Endothelial cell of umbilical vein (primary cell): ENCODE results near the gene CBLIF. TPM values are rescaled to one million over a fixed set of nuclear protein-coding genes. Genes with fewer than 3 reads are reported as not detected.
A peak's percentile ranks its signal among the peaks of the same experiment; 100 is the strongest.

Source experiments
- BruUV-seq: library from RNA; stranded (reverse); fragments of 400-500 nt; replicated peaks from 2 replicates; lab custom pipeline; 2021; lab: Mats Ljungman, UMichigan
- CTCF ChIA-PET: fragments of 300-600, 350-600 bp; sonication (Branson Sonifier 250); formaldehyde crosslinking; loops from one replicate; lab custom pipeline; 2021; ENCODE audit warnings: antibody characterized with exemption, inconsistent platforms; lab: Charles Lee
- POLR2A ChIA-PET: fragments of 300-600, 350-600 bp; sonication (Branson Sonifier 250); formaldehyde crosslinking; loops from one replicate; lab custom pipeline; 2021; ENCODE audit warnings: antibody characterized with exemption, inconsistent platforms; lab: Charles Lee
- DNase-seq: peaks from one replicate; pipeline ENCODE4 v3.0.0-alpha.2; 2011; ENCODE audit warnings: low read depth, low spot score
- FAIRE-seq: peaks from 2 replicates; lab custom pipeline; 2011; peaks lifted over from hg19 to GRCh38; lab: Jason Lieb, UNC
- H2AFZ ChIP-seq: 2 replicates; pipeline ENCODE4 v1.6.0; 2012; ENCODE audit warnings: low read depth, low read length, control low read depth, inconsistent platforms
- H3K27ac ChIP-seq: 2 replicates; pipeline ENCODE4 v1.5.1; 2011; ENCODE audit warnings: low read depth, mild to moderate bottlenecking, control low read depth, low read length, moderate library complexity; ENCODE audit not compliant: insufficient read depth
- H3K27me3 ChIP-seq, 2 experiments: 2 replicates each; pipeline versions ENCODE4 v1.6.0 to v1.6.1; 2011; ENCODE audit warnings: low read length in 2 of 2, mixed read lengths in 1 of 2; ENCODE audit not compliant: control insufficient read depth in 2 of 2, insufficient read depth in 2 of 2
- H3K36me3 ChIP-seq, 2 experiments: 2 replicates in 1 of 2; 3 replicates in 1 of 2; pipeline ENCODE4 v1.5.1; 2011; ENCODE audit warnings: low read length in 2 of 2, mild to moderate bottlenecking in 1 of 2, moderate library complexity in 1 of 2; ENCODE audit not compliant: control insufficient read depth in 2 of 2, insufficient read depth in 2 of 2; ENCODE audit errors: extremely low read depth in 1 of 2
- H3K4me1 ChIP-seq: 3 replicates; pipeline ENCODE4 v1.5.1; 2011; ENCODE audit warnings: mild to moderate bottlenecking, low read length; ENCODE audit not compliant: control insufficient read depth, insufficient read depth; ENCODE audit errors: extremely low read depth
- H3K4me2 ChIP-seq: 2 replicates; pipeline ENCODE4 v1.6.1; 2011; ENCODE audit warnings: low read length, control low read depth, mixed read lengths; ENCODE audit not compliant: insufficient read depth
- H3K4me3 ChIP-seq, 3 experiments: fragments of 200-600 bp in 1 of 3; sonication (generic), shearing (Covaris generic) in 1 of 3; replicated peaks in 1 of 3; 2 replicates each; pipeline ENCODE4 v1.5.1; 2011 to 2016; ENCODE audit warnings: control low read depth in 3 of 3, low read length in 3 of 3, mild to moderate bottlenecking in 2 of 3, inconsistent platforms in 1 of 3, low read depth in 1 of 3, moderate library complexity in 1 of 3; ENCODE audit not compliant: insufficient read depth in 1 of 3
- H3K79me2 ChIP-seq: 2 replicates; pipeline ENCODE4 v1.6.0; 2012; ENCODE audit warnings: low read length, inconsistent platforms; ENCODE audit not compliant: control insufficient read depth, insufficient read depth
- H3K9ac ChIP-seq: replicated peaks from 2 replicates; pipeline ENCODE3; 2011; ENCODE audit warnings: low read length, control low read depth; ENCODE audit not compliant: insufficient read depth; ENCODE audit errors: extremely low read depth
- H3K9me1 ChIP-seq: replicated peaks from 3 replicates; pipeline ENCODE4 v1.6.0; 2011; ENCODE audit warnings: mild to moderate bottlenecking, low read length; ENCODE audit not compliant: control insufficient read depth, insufficient read depth; ENCODE audit errors: extremely low read depth
- H3K9me3 ChIP-seq: replicated peaks from 2 replicates; pipeline ENCODE4 v1.5.1; 2012; ENCODE audit warnings: low read length, inconsistent platforms; ENCODE audit not compliant: control insufficient read depth, insufficient read depth
- H4K20me1 ChIP-seq: replicated peaks from 2 replicates; pipeline ENCODE3; 2011; ENCODE audit warnings: mild to moderate bottlenecking, low read length; ENCODE audit not compliant: control insufficient read depth, insufficient read depth; ENCODE audit errors: extremely low read depth
- CTCF ChIP-seq, 2 donors: IDR thresholded peaks; 1 replicate in 1 of 2; 2 replicates in 1 of 2; pipeline ENCODE4 v1.5.1; 2011; ENCODE audit warnings: low read length in 2 of 2, mild to moderate bottlenecking in 2 of 2, moderate library complexity in 2 of 2, control low read depth in 1 of 2, inconsistent platforms in 1 of 2, low read depth in 1 of 2; ENCODE audit not compliant: insufficient read depth in 1 of 2; ENCODE audit errors: extremely low read depth in 1 of 2
- EZH2 ChIP-seq: IDR thresholded peaks from 2 replicates; pipeline ENCODE4 v1.6.1; 2012; ENCODE audit warnings: borderline replicate concordance, low read depth, mild to moderate bottlenecking, moderate library complexity, low read length, inconsistent platforms; ENCODE audit not compliant: severe bottlenecking
- FOS ChIP-seq: IDR thresholded peaks from 2 replicates; pipeline ENCODE4 v1.6.1; 2011; ENCODE audit warnings: mild to moderate bottlenecking, low read length, moderate library complexity, borderline replicate concordance; ENCODE audit not compliant: insufficient read depth
- GATA2 ChIP-seq: IDR thresholded peaks from 2 replicates; pipeline ENCODE4 v1.7.0; 2011; ENCODE audit warnings: low read depth, mild to moderate bottlenecking, moderate library complexity, mixed read lengths, low read length; ENCODE audit not compliant: insufficient read length, insufficient read depth
- JUN ChIP-seq: IDR thresholded peaks from 2 replicates; pipeline ENCODE4 v1.6.1; 2011; ENCODE audit warnings: borderline replicate concordance, low read depth; ENCODE audit not compliant: insufficient read length, insufficient read depth
- MAX ChIP-seq: IDR thresholded peaks from 2 replicates; pipeline ENCODE4 v1.6.1; 2011; ENCODE audit not compliant: insufficient read depth, insufficient read length
- MYC ChIP-seq: IDR thresholded peaks from one replicate; pipeline ENCODE4 v1.6.1; 2011; ENCODE audit warnings: mild to moderate bottlenecking, low read depth, low read length
- POLR2A ChIP-seq: IDR thresholded peaks from 2 replicates; pipeline ENCODE4 v1.6.1; 2012; ENCODE audit warnings: low read depth, mild to moderate bottlenecking, control low read depth, low read length
- POLR2AphosphoS5 ChIP-seq: IDR thresholded peaks from 2 replicates; pipeline ENCODE4 v1.6.1; 2012; ENCODE audit warnings: low read depth, mild to moderate bottlenecking, control low read depth, low read length, moderate library complexity; ENCODE audit not compliant: insufficient read depth
- dilution Hi-C: fragments of 300-500 bp; cut with MboI; formaldehyde crosslinking; loops from one replicate; pipeline ENCODE4 v1.15.0; 2019; ENCODE audit warnings: low sequenced_read_pairs; ENCODE audit not compliant: extremely low pct_ligation_motif_present
- intact Hi-C: fragments of 100-400 bp; cut with micrococcal nuclease; formaldehyde crosslinking; loops from one replicate; pipeline ENCODE4 v1.10.0; 2022
- polyA plus RNA-seq, 4 experiments: library from polyadenylated mRNA; depleted of rRNA in 3 of 4; stranded (reverse) in 3 of 4; unstranded in 1 of 4; fragments of >200 nt; gene quantifications; 2 replicates each; pipeline versions ENCODE4 v1.2.1 to v1.2.3, GENCODE V29; 2011 to 2012; ENCODE audit warnings: missing spikeins in 1 of 4
- total RNA-seq: library from RNA; stranded (reverse); gene quantifications from 2 replicates; pipeline ENCODE4 v1.2.3, GENCODE V29; 2021

The CBLIF gene
- total and polyA plus RNA-seq, 2 donors (not counting 3 experiments of a cell fraction or from before 2014, with no cell fraction given): not detected

- peak; percentile 4 for TF ChIP-seq POLR2A
- no peak for TF ChIP-seq EZH2
- BruUV-seq: TSS peak; percentile 33
Observed at GRCh38 chr11:59810911-59811259, 34.4 kb downstream of the CBLIF start.

GRCh38 chr11:59810189-59810910 lies 34.9 kb downstream of the CBLIF start, which contains the start of gene MRPL16:
Gene MRPL16, minus strand, starts transcription at chr11:59810778. Its CDS starts 120 bp downstream, at chr11:59810658.
- dilution Hi-C loops (no loop called here), intact Hi-C loops (loop anchor here (2.0 kb wide), 1 partner anchor 56 kb away; the partner anchor contains the start of gene STX3)
- peak; percentile 70 for FAIRE-seq
- peak within 1 kb of the TSS; percentile 61 for H3K4me2 ChIP-seq
- DNase-seq: peak; percentile 76
- H2AFZ ChIP-seq: peak within 1 kb of the TSS; percentile 81
- CTCF ChIA-PET: interaction anchor here (0.8 to 5.1 kb wide), 7 partner anchors 12 to 441 kb away, joined by 3 to 32 read pairs (median 4); partner anchors contain the start of gene STX3
- H3K36me3 ChIP-seq: peaks cover 4 to 9% of the 10 kb centered on the region in 2 experiments
- no peak for TF ChIP-seq GATA2
- TF ChIP-seq FOS: no peak
- no peak for TF ChIP-seq EZH2
- peak; percentile 94 for TF ChIP-seq POLR2AphosphoS5
- TF ChIP-seq JUN: no peak
- TF ChIP-seq MYC: no peak
- peak; percentile 76 for TF ChIP-seq POLR2A
- TF ChIP-seq CTCF (IDR thresholded peaks at IDR 0.05; ENCODE audit: extremely low read depth in 1 of 2, insufficient read depth in 1 of 2, low read depth in 1 of 2, low read length in 2 of 2): no peak
- no peak for TF ChIP-seq MAX
- TSS peak; percentile 45 for BruUV-seq
- POLR2A ChIA-PET: interaction anchor here (1.2 kb wide), 1 partner anchor 8 kb away, joined by 3 read pairs; no protein-coding TSS in a partner anchor
- no peaks in the 10 kb centered on the region for H3K9me3 ChIP-seq
- H3K4me1 ChIP-seq: peaks cover 6% of the 10 kb centered on the region
- H3K79me2 ChIP-seq: peaks cover 8% of the 10 kb centered on the region
- no peaks in the 10 kb centered on the region for H3K27me3 ChIP-seq
- H3K9ac ChIP-seq: peak within 1 kb of the TSS; percentile 86
- H3K9me1 ChIP-seq: no peaks in the 10 kb centered on the region
- H3K27ac ChIP-seq: peak within 1 kb of the TSS; percentile 59
- no peaks in the 10 kb centered on the region for H4K20me1 ChIP-seq
- H3K4me3 ChIP-seq: peak within 1 kb of the TSS; percentile 69 to 79 (median 74)

More at GRCh38 chr11:59810911-59811259, 34.4 kb downstream of the CBLIF start:
- Histone ChIP-seq H3K4me1 (peaks cover 6% of the 10 kb centered on the region), H2AFZ (peak overlapping the region; percentile 81), H3K9me3 (no peaks in the 10 kb centered on the region), H3K4me2 (peak overlapping the region; percentile 61), H3K9me1 (no peaks in the 10 kb centered on the region), H3K79me2 (peaks cover 8% of the 10 kb centered on the region), H3K27ac (peak overlapping the region; percentile 38), H3K4me3 (peak overlapping the region; percentile 69 to 79 (median 74)), H3K27me3 (no peaks in the 10 kb centered on the region), H4K20me1 (no peaks in the 10 kb centered on the region), H3K9ac (peak overlapping the region; percentile 86), H3K36me3 (peaks cover 4 to 6% of the 10 kb centered on the region in 2 experiments)
- dilution Hi-C loops: no loop called here
- no peak for FAIRE-seq
- ChIA-PET CTCF (interaction anchor here (0.8 to 5.1 kb wide), 6 partner anchors 25 to 440 kb away, joined by 3 to 32 read pairs (median 4); partner anchors contain the start of gene STX3), POLR2A (interaction anchor here (1.2 kb wide), 1 partner anchor 9 kb away, joined by 3 read pairs; no protein-coding TSS in a partner anchor)
- no peak for DNase-seq
- intact Hi-C loops: loop anchor here (2.0 kb wide), 1 partner anchor 56 kb away; the partner anchor contains the start of gene STX3
